Activated T-cell treated with anti-CD3 and anti-CD28 coated beads for 4 hours (primary cell): ENCODE results near the gene MGAT3.
"Not testable (repeated sequence)": the region's sequence is repeated elsewhere in the genome, so short reads cannot be mapped to it uniquely, and the experiment has no call there.

Source experiments
- DNase-seq: peaks from one replicate; pipeline ENCODE4 v3.0.0-alpha.2; 2020

Gene MGAT3

GRCh38 chr22:39456522-39457197, at the start of gene MGAT3:
Gene MGAT3, plus strand, starts transcription at chr22:39457012. Its CDS starts 30,336 bp downstream, at chr22:39487348.
- DNase-seq = no peak

- no peak for DNase-seq
These were observed 48.6 kb upstream of the MGAT3 start for GRCh38 chr22:39408173-39408572.

- DNase-seq = no peak
These were observed 48.0 kb upstream of the MGAT3 start for GRCh38 chr22:39408807-39409206.

GRCh38 chr22:39409516-39410029, 47.2 kb upstream of the MGAT3 start:
- no peak for DNase-seq

GRCh38 chr22:39410264-39410663, 46.5 kb upstream of the MGAT3 start:
- no peak for DNase-seq

- DNase-seq = not testable (repeated sequence)
These were observed 44.9 kb upstream of the MGAT3 start for GRCh38 chr22:39411828-39412365.

- not testable (repeated sequence) for DNase-seq
These were observed 43.6 kb upstream of the MGAT3 start for GRCh38 chr22:39413204-39413603.

GRCh38 chr22:39414377-39414776, 42.4 kb upstream of the MGAT3 start:
- DNase-seq = no peak

GRCh38 chr22:39414886-39415285, 41.9 kb upstream of the MGAT3 start:
- DNase-seq = no peak

- DNase-seq = no peak
These were observed 41.3 kb upstream of the MGAT3 start for GRCh38 chr22:39415506-39415905.

GRCh38 chr22:39416319-39416718, 40.5 kb upstream of the MGAT3 start:
- DNase-seq = no peak

GRCh38 chr22:39417641-39418040, 39.2 kb upstream of the MGAT3 start:
- DNase-seq = no peak

- no peak for DNase-seq
These were observed 38.1 kb upstream of the MGAT3 start for GRCh38 chr22:39418696-39419095.

- DNase-seq = no peak
These were observed 37.7 kb upstream of the MGAT3 start for GRCh38 chr22:39419096-39419495.

- no peak for DNase-seq
These were observed 36.9 kb upstream of the MGAT3 start for GRCh38 chr22:39419911-39420310.

- no peak for DNase-seq
These were observed 35.1 kb upstream of the MGAT3 start for GRCh38 chr22:39421691-39422090.

GRCh38 chr22:39422101-39422500, 34.7 kb upstream of the MGAT3 start:
- DNase-seq = no peak

- no peak for DNase-seq
These were observed 34.1 kb upstream of the MGAT3 start for GRCh38 chr22:39422721-39423120.

GRCh38 chr22:39423976-39424375, 32.8 kb upstream of the MGAT3 start:
- no peak for DNase-seq

- DNase-seq = no peak
These were observed 30.3 kb upstream of the MGAT3 start for GRCh38 chr22:39426380-39427043.

GRCh38 chr22:39427751-39428596, 28.8 kb upstream of the MGAT3 start:
- DNase-seq = no peak

GRCh38 chr22:39428597-39429071, 28.2 kb upstream of the MGAT3 start:
- DNase-seq = no peak

- DNase-seq = no peak
These were observed 27.6 kb upstream of the MGAT3 start for GRCh38 chr22:39429186-39429585.
